Activated CD4-positive, alpha-beta T cell treated with anti-CD3 and anti-CD28 coated beads, Interleukin-2, amount 50 U/mL, for 4 hours (primary cell): ENCODE results near the gene CDK14.
"Not testable (repeated sequence)": the region's sequence is repeated elsewhere in the genome, so short reads cannot be mapped to it uniquely, and the experiment has no call there.

ENCODE experiments used
- DNase-seq, 2 experiments: peaks; one replicate each; pipeline ENCODE4 v3.0.0-alpha.2; 2020

Gene CDK14

DNA sequence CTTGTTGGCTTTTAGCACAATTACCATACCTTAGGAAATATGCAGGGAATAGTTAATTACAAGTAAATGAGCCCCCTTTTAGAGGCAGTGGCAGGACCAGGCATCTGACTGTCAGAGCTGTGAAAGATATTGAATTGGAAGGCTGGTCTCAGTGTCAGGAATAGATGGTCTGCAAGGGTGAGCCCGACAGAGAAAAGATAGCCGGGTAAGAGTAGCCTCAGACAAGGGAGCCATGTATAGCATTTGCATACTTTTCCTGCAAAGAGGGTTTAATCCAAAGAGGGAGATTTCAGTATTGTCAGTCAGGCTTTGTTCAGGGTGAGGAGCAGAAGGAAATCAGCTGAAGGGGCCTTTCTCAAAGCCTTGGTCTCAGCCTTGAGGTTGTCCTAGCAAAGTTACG, 539.2 kb downstream of the CDK14 start:
- no peak for DNase-seq

DNA sequence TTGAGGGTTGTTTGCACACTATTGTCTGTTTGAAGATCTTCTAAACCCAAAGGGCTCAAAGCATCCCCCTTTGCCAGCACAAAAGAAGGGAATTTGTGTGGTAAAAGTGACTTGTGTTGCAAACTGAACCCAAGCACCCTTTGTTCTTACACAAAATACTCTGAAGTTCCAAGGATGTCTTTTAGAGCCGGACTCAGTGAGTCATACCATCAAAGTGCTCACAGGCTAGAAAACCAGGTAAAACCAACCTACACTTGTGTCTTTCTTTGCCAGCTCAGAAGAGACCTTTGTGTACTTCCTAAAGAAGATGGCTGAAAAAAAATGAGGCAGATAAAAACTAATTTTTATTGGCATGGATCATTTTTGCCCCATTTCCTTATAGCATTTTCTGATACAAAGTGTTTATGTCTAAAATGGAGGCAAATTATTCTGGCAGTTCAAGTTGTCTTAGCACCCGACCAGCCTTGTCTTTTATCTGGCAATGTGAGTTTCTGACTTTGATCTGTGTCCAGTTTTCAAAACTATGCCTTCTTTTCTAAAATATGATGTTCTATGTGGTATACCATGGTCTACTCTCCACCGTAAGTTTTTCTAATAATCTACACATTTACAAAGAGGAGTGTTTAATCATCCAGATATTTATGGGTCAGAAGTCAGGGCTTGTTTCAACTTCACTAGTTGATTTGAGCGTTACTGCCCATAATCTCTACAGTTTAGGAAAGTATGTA, 539.7 kb downstream of the CDK14 start:
- no peak for DNase-seq

DNA sequence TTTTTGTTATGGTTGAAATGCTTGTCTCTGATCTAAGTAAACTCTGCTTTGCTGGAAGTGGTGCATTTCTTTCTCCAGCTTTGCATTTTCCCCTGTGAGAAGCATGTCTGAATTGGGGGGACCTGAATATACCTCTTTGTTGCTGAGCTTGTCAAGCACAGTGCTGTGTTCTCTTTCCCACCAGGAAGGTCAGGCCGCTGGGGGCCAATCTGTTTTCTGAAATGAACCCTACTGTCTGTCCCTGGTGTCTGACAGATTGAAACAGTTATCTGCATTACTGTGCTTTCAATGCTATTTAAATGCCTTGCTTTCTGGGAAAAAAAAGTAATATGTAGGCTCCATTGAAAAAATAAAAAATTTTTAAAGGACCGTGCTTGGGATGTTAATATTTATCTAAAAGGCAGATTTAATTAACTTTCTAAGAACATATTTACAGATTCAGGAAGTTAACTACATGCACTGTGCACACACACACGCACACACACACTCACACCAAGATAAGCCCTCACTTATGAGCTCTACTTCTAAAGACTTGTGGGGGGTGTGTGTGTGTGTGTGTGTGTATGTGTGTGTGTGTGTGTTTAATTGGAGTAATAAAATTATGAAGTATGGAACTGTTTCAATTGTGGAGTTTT, 541.1 kb downstream of the CDK14 start:
- no peak for DNase-seq

DNA sequence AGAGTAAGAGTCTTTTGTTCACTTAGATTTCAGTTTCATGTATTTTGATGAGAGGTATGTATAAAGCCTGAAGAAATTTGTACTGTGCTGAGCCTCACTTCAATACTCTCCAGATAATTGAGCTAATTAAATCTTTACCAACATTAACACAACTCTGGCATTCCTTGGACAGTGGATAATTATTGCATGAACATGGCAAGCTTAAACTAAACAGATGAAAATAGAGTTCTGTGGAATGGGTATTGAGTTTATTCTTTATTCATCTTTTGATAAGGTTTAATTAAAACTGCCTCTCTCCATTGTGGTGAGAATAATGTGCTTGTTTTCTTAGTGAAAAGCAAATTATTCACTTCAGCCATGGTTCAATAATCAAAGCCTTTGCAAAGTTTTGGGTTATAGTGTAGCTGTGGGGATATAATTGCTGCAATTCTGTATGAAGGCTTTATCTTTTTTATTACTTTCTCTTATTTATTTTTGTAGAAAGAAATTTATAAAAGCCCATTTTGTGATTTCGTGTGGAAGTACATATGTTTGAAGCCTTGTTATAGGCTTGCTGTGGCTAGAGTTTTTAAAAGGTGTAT, 541.8 kb downstream of the CDK14 start:
- DNase-seq, result no peak

DNA sequence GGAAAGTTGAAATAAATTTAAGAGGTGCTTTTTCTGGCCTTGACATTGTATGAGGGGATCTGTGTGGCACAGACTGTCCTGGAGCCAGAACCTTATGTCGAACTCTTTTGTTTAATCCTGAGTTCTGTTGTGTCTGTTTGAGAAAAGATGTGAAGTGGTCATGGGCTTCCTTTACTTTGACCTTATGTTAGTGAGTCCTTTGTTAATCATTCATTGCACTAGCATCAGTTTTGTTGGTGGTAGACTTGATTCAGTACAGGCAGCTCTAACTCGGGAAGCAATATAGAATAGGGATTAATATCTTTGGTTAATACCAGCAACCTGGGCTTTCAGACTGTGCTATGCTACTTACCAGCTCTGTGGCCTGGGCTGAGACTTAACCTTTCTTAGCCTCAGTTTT, 544.2 kb downstream of the CDK14 start:
- no peak for DNase-seq

DNA sequence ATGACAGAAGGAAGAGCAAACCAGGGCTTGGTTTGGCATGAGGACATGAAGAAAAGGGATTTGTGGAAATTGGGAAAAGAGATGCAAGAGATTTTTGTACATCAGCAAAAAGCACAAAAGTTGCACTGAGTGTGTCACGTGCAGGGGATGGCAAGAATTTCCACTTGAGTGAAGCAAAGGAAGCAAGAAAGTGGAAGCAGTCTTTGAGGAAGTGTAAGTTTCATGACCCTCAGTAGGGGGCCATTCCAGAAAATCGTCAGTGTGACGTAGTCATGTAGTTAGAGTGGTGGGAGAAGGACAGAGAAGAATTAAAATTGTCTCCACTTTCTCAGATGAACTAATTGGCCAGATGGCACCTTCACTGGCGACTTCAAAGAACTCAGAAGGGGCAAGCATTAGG, 544.9 kb downstream of the CDK14 start:
- DNase-seq, result no peak

DNA sequence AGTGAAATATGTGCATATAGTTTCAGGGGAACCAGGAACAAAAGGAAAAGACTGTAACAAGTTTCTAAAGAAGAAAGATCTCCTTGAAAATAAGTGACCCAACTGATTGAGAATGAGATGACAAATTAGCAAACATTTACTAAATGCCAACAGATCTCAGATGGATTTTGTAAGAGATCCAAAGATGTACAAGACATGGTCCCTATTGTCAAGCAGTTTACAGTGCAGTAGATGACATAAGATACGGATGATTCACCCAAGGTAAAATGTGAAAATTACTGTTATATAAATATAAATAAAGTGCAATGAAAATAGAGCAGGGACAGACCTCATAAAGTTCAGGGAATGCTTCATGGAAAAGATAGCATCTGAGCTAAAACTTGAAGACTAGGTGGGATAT, 546.6 kb downstream of the CDK14 start:
- DNase-seq, result no peak

DNA sequence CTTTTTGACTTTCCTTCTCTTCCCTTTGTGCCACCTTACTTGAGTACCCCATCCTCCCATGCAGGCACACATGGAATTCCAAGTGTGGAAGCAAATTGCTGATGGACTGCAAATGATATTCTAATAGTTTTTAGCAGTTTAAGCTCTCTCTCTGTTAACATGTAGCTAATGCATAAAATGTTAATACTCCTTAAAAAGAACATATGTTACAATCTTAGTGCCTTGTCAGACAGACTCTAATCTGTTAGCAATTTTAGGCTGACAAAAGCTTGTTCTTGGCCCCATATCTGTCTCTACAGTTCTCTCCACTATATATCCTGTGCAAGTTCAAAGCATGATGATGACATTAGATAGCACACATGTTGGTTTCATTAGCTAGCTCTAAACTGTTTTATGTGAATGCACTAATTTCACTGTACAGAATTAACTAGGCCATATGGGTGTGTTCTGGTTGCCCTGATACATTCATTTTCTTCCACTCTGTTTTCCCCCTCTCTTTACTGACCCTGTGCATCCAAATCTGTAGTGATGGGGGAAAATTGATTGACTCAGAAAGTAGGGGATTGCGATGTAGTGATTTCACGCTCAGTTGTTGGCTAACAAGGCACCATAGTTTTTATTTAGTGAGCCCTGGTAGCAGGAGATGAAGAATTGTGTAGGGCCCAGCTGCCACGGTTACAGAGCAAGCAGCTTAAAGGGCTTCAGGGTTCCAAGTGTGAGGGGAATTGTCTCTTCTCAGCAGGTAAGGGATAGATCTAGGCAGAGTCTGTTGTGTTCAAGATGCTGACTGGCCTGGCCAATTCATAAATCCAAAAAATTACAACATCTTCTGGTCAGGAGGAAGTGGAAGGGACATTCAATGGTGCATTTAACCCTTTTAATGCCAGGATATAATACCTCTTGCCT, 553.5 kb downstream of the CDK14 start:
- DNase-seq, result no peak

DNA sequence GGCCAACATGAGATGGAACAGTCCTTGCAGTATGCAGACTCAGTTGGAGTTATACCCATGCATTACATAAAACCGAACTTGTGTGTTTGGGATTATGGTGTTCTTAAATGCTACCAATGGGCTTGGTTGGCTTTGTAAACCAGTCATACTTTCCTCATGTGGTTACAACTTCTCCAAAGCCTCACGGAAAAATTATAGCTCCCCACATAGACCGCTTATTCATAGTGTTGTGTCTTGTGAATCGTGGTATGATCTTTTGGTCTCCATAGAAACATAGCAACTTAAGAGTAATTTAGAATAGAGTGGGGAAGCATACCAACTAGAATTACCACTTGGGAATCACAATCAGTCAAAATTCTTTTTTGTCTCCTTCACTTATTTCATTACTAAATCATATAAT, 555.8 kb downstream of the CDK14 start:
- no peak for DNase-seq

DNA sequence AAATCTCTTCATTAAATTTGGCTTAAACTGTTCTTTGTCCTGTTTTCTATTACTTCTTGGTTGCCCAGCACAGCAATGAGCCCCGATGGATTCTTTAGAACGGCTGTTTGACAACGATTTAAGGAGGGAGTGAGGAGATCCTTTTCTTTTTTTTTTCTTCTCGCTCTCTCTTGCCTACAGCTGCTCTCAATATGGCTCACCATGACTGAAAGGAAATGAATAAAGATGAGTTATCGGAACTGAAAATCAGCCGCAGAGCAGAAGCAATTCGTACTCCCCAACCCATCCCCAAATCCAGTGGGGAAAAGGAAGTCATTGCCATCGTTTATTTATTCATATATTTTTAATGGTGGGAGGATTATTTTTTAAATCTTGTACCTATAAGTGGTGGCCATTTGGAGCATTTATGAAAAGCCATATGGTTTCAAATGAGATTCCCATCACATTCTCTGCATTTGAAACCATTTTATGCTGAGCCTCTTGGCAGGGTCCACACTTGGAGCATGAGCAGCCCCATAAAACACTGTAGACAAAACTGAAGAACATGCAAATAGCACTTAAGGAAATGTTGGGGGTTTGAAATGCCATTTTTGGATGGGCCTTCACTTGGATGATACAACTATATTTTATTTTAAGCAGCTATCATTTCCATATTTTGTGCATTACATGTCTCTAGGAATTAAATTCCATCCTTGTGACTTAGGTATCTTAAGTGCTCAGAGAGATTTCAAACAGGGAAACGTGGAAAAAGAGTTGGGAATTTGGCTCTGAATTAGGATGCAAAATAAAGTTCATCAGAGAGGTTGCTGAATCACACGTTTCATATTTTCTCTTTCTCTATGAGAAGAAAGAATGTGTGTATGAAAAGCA, 560.4 kb downstream of the CDK14 start:
- DNase-seq, result no peak

DNA sequence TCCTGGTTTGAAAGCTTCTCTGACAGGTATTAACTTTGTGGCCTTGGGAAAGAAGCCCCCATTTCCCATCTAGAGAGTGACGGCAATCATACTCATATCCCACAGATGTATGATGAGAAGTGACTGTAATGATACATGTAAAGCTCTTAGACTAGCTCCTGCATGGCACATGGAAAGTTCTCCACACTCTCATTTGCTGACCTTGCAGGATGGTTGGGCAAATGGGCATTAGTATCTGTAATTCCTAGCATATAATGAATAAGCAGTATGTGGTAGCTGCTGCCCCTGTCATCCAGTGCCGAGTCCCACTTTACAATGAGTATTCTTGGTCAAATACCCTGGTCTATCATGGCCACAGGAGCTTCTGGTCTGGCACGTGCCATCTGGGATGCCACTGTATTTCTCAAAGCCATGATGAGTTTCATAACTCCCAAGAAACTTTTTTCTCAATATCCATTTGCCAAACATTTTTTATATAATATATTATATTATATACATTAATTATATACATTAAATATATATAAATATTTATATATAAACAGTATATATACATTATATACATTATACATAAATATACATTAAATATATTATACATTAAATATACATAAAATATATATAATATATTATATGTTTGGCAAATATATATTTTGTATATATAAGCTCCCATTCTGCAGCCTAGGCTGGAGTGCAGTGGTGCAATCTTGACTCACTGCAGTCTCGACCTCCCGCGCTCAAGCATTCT, 561.6 kb downstream of the CDK14 start:
- DNase-seq, result no peak

DNA sequence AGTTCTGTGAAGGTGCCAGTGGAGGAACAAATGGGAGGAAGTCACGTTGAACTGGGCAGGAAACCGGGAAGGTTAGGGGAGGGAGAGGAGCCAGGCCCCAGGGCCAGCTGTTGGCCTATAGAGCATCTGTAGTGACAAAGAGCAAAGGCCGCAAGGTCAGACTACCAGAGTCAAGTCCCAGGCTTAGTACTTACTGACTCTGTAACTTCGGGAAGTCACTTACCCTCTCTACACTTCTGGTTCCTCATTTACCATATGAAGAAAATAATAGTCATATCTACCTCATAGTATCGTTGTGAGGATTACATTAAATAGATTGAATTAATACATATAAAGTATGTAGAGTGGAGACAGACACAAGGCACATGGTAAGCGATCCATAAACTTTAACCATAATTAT, 566.3 kb downstream of the CDK14 start:
- no peak for DNase-seq

DNA sequence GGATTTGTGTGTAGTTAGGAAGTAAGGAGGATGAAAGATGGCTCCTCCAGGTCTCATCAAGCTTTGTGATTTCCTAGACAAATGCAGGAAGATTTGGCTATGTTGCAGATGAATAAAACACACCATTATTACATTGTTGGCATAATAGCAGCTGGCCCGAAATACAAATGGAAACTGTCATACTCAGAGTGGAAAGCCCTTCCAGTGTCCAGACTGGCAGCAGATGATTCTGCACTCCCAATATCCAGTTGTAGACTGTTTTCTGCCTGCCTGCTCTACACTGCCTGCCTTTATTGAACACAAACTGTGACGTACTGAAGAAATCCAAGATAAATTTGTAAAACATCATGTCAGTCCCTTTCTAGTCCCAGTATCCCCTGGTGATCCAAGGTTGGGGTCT, 568.4 kb downstream of the CDK14 start:
- DNase-seq, result no peak

DNA sequence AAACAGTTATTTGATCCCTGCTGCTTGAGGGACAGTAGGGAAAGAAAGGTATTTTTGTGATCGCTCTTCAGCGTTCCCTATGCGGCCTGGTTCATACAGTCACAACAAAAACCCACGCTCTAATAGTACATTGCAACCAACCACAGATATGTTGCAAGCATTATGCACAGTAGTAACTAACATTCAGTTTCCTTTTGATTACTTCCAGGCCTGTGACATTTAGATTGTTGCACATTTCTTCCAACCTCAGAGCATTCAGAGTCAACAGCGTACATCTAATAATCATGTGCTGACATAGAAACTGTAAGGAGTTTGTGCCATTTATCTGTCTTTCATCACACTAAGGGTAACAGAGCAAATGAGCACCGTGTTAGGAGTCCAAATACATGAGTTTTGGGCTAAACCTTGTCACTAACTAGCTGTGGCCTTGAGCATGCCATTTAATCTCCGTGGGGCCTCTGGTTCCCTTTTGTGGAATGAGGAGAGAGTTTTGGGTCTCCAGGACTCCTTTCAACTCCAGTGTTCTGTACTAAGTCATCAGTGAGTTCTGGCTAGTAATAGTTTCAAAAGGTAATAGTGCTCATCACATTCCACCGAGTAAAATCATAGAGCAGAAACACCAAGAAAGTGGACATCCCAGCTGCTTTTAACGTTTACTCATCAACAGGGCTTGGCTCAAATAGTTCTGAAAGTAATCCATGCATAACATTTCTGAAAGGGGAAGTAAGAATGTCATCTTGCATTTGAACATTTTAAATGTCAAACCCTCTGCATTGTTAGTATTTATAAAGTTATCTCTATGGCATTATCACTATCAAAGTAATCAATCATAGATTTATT, 569.1 kb downstream of the CDK14 start:
- DNase-seq, result no peak

DNA sequence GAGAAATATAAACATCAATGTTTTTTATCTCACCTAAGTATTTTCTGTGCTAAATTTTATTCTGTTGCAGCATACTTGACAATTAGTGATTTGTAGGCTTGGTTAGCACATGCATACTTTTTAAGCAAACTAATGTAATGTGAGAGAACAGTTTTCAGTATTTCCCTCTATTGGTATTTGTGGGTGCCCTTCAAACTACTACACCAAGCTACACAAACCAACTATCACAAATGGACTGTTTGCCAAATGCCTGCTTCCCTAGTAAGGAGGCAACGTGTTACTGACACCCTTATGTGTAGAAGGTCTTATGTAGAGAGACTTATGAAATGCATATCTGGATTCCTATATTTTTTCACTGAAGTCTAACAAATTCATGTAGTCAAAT, 569.7 kb downstream of the CDK14 start:
- DNase-seq, result no peak

DNA sequence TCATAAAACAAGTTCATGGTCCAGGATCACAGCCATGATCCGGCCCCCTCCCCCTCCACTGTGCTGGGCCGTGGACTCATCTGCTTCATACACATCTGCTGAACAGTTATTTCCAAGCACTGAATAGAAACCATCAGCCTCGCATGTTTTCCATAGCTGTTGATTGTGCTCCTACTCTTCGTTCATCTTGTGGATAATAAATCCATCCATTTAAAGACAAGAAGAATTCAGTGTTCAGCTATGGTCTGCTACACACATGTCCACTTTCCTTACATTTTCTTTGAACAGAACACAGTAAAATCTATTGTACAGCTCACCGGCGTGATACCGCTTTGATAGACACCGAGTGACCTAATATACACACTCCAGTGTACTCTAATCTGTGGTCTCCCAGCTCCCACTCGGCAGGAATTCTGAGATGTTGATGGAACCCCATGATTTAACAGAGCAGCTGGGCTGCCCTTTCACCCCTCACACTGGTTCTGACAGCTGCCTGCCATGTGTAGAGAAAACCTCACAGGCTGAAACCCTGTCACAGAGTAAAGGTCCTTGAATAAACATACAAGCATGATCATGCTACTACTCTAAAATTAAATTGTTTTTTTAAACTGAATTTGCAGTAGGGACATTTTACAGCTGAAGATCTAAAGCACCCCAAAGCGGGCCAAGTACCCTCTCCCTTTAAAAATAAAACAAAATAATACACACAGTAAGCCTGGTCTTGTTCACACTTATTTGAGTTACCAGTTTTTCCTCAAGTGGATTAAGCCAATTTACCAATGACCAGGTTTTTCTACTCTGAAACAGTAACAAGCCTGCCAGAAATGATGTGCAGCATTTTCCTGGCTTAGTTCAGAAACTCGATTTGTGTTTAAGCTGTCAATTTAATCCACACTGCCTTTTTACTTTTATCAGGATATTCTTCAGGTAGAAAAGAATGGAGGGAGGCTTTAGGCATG, 573.0 kb downstream of the CDK14 start:
- no peak for DNase-seq

DNA sequence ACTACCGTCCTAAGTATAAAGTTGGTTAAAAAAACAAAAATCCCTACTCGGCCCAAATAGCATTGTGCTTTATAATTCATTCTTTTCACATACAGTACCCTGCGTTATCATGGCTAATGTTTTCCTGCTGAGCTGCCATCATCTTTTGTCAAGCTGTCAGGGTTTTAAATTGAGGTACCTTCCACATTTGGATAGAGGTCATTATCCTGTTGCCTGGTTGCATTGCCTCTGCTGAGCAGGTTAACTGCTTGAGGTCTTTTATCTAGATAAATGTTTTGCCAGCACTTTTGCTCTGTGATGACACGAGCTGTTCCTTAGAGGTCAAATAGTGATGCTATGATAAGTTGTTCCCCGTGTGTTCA, 573.7 kb downstream of the CDK14 start:
- no peak for DNase-seq

DNA sequence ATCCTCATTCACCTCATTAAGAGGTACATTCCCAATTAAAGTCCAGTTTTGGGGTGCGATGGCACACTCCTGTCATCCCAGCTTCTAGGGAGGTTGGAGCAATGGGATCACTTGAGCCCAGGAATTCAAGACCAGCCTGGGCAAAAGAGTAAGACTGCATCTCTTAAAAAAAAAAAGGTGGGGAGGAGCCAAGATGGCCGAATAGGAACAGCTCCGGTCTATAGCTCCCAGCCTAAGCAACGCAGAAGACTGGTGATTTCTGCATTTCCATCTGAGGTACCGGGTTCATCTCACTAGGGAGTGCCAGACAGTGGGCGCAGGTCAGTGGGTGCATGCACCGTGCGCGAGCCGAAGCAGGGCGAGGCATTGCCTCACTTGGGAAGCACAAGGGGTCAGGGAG, 577.1 kb downstream of the CDK14 start:
- not testable (repeated sequence) for DNase-seq

DNA sequence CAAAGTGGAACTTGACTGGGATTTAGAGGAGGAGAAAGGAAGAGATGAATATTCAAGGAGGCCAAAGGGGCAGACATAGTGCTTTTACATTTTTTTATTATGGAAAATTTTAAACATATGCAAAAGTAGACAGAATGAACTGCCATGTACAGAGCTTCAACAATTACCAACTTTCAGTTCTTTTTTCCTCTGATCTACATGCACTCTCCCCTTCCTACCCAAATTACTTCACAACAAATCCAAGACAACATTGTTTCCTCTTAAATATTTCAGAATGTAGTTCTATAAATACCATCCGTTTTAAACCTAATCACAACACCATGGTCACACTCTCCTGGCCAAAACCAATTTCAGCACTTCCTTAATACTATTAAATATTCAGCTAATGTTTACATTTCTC, 584.6 kb downstream of the CDK14 start:
- no peak for DNase-seq

DNA sequence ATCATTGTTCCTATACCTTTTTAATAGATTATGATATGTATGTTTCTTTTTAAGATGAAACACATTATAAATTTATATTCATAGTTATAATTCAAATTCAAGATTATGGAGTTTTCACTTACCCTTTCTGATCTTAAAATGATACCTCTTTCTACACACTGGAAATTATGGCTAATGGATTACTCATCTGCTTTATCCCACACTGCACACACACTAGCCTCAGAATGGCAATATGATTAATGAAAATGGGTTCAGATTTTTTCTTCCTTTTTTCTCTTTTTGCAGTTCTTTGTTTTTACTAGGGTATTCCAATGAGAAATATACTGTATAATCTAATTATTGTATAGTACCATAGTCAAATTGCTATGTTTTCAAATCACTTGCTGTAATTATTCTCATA, 585.8 kb downstream of the CDK14 start:
- no peak for DNase-seq
